ENCODE measurements around the gene AFF1. TPM values are rescaled to one million over a fixed set of nuclear protein-coding genes. Genes with fewer than 3 reads are reported as not detected.
A peak's percentile ranks its signal among the peaks of the same experiment; 100 is the strongest.
"Not testable (repeated sequence)": the region's sequence is repeated elsewhere in the genome, so short reads cannot be mapped to it uniquely, and the experiment has no call there.

Gene AFF1
- total RNA-seq, 1 donor from 2014 or later: 22.4 TPM

DNA sequence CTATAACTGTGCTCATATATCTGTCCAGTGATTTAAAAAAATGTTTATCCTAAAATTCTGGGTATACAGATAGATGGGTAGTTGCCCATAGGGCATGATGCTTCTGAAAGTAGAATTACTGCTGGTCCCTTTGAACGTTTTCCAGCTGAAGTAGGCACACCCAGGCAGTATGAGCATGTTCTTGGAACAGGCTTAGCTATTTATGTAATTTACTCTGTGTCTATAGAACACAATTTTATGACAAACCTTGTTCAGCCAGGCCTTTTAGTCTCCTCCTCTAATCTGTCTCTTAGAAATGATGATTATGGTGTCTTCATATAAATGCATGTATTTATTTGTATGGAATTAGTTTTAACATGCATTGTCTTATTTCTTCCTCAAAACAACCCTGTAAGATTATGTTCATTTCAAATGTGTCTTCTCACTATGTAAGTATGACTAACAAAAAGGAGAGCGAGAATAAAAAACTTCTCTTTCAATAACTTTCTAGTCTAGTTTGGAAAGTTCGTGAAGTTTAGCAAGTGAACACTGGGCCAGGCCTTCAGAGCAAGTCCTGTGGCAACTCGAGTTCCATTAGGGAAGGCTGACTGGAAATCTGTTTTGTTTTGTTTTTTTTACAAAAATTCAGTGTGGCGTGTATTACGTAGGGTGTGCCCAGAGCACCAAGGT is 142.0 kb downstream of the AFF1 start:
- DNase-seq (ENCODE audit: low read depth in 2 of 2): no peak

DNA sequence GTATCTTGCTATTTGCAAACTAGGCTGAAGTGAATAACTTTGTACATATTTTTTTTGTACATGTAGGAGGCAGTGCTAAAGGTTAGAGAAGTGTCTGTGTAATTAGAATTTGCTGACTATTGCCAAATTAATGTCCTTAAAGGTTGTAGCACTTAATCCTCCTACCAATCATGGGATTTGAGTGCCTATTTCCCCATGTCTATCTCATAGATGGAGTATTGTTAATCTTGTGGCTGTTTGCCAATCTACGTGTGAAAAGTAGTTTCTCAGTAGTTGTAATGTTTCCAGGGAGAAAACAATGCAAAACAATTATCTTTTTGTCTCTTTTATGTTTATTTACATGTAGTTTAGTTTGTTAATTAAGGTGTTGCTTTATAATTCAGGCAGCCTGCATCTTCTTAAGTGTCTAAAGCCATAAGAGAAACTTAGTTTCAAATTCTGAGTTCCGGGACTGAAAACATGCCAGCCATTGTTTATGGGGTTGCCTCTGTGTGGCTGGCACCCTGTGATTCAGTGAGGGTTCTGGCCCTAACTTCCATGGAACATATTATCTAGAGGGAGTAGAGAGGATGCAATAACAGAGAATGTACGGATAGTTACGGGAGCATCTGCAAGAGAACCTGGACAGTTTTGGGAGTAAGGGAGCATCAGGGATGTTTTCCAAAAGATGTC is 143.2 kb downstream of the AFF1 start:
- peak; percentile 63 to 69 for DNase-seq (ENCODE audit: low read depth in 2 of 2)

DNA sequence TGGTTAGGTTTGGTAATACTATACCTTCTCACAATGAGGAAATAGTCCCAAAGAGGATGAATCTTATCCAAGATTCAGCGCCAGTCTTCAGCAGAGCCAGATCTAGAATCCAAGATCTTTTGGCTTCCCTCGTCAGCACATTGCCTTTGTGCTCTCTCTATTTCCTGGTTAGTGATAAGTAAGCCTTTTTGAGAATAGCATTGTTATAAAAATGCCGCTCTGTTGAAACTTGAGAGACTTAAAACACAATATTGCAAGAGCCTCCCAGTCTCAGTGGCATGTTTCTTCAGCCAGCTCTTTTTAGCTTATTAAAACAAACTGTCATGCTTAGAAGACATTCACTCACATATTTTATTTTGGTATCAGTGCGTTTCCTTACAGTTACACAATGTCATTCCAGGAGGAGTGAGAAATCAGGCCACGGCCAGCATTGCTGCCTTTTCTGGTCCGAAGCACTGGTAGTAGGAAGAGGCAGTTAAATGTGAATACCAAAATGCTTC is 144.2 kb downstream of the AFF1 start:
- DNase-seq (ENCODE audit: low read depth in 2 of 2): peak in 1 of 2 donors; percentile 61

DNA sequence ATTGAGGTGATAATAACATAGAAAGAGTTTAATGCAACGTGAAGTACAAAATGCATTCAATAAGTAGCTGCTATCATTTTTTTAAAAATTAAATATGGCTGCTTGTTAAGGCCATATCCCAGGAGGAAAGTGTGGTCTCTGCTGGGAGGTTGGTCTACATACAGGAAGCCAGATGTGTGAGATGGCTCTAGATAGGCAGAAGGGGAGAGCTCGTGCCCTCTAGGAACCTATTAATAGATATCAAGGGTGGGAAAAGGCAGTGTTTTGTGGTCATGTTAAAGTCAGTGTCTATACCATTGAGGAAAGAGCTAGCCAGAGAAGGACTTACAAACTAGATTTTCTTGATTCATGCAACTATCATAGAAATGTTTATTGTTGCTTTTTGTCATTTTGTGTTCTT is 145.2 kb downstream of the AFF1 start:
- DNase-seq (ENCODE audit: low read depth in 2 of 2): no peak

DNA sequence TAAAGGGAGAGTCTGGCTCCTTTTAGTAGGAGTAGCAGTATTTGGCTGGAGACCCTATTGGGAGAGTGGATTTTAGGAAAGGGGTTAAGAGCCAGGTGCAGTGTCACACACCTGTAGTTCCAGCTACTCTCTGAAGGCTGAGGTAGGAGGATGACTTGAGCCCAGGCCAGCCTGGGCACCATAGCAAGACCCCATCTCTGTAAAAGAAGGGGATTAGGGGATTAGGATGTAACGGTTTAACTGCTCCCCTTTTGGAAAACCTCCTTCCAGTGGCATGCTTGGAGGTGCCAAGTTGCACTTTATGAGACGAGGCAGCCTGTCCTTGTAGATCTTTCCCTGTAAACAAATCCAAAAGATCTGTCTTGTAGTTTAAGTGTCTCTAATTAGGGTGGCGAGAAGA is 145.7 kb downstream of the AFF1 start:
- DNase-seq (ENCODE audit: low read depth in 2 of 2): no peak

DNA sequence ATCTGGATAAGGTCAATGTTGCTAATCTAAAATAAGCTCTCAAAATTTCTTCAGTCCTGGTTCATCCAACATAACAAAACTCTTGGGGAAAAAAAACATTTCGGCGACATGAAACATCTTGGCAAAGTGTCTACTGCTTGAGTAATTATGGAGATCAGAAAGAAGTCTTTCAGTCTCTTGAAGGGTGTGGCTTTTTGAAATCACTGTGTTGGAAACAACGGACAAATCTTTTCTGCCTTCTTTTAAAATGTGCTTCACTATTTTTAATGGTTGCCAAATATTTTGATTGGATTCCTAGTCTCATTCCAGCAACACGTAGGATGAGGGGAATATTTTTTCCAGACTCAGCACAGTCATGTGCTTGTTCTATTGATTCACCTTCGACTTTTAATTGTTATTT is 147.0 kb downstream of the AFF1 start:
- DNase-seq (ENCODE audit: low read depth in 2 of 2): no peak

DNA sequence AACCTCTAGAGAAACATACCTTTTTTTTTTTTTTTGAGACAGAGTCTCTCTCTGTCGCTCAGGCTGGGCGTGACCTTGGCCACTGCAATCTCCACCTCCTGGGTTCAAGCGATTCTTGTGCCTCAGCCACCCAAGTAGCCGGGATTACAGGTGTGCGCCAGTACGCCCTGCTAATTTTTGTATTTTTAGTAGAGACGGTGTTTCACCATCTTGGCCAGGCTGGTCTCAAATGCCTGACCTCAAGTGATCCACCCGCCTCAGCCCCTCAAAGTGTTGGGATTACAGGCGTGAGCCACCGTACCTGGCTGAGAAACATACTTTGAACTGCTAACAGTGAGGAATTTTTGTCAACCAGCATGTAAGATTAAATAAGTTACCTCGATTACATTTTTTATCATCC is 150.9 kb downstream of the AFF1 start:
- DNase-seq (ENCODE audit: low read depth in 2 of 2): not testable (repeated sequence)

DNA sequence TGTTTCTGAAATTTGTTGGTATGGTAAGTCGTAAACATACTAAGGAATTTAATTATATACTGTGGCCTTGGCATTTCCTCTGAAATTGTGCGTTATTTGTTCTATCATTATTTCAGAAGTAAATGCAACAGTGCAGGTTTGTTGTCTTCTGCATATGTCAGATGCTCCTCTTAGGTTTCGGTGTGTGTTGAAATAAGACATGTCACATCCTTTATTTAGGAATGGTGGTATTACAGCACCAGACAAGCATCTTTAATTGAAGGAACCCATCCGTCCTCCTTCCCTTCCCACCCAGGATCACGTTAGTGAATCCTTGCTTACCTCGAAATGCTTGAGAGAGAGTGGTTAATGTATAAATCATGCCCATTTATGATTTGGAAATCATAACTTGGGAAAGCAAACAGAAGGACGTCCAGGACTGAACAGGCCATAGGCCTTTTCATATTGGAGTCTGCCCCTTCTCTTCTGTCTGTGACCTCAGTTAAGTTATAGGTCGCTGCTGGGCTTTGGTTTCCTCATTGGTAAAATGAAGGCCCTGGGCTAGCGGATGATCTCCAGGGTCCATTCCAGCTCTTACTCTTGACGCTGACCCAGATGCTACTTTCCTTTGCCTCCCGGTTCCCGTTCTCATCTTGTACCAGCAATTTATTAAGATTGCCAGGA is 151.5 kb downstream of the AFF1 start:
- no peak for DNase-seq (ENCODE audit: low read depth in 2 of 2)

DNA sequence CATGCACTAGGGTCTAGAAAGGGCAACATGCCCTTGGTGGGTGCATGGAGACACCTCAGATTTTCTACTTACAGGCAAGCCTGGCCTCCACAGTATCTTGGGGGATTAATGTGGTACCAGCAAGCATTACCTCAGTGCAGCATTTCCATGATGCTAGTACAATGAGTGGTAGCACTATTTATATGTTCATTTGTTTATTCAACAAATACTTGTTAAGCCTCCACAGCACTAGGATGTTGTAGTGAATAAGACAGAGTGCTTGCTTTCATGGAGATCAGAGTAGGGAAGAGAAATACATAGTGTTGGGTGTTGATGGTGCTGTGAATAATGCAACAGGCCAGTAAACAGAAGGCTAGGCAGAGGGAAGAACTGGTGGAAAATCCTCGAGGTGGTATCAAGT is 152.2 kb downstream of the AFF1 start:
- DNase-seq (ENCODE audit: low read depth in 2 of 2): no peak

DNA sequence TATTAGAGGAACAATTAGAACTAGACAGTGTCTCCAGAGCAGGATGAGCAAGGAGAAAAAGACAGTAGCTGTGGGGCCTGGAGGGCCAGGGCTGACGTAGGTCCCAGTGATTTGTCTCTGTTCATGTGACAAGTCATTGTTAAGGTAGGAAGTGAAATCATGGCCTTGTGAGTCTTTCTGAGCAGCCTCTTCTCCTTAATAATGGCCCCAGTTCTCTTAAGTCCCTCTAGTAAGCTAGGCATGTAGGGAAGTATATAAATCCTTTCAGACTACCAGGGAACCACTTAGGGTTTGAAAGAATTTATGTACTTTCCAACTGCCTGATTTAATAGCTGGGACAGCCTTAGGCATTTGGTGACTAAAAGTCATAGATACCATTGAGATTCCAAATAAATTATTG is 152.6 kb downstream of the AFF1 start:
- DNase-seq (ENCODE audit: low read depth in 2 of 2): peak in 1 of 2 donors; percentile 82

DNA sequence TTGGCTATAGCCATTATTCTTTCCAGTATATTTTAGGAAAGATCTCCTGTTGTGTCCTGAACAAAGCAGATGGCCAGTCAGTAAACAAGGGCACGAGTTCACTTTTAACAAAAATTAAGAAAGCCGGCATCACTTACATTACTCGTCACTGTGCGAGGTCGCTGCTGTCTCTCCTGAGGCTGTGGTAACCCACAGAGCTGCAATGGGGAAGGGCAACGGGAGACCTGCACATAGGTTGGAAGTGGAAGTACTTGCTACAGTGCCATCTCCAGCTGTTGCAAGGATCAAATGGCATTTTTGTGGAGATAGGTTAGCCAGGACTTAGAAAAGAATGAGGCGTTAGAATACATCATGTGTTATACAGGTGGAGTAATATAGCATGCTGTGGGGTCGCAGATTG is 153.4 kb downstream of the AFF1 start:
- DNase-seq (ENCODE audit: low read depth in 2 of 2): no peak

DNA sequence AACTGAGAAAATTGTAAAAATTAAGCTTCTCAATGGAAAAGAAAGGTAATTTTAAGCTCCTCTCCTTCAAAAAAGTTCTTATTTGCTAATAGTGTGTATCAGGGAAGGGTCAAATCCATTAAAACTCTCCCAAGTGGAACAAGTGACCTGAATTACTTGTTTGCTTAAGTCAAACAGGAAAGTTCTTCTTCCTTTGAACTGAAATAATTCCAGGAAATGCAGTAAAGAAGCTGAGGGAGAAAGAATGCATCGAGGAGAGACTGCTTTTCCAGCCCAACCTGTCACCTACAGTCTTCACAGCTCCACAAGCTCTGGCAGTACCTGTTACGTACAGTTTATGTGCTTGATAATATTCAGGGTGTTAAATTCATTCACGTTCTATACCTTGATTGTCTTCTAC is 154.6 kb downstream of the AFF1 start:
- DNase-seq (ENCODE audit: low read depth in 2 of 2): peak in 1 of 2 donors; percentile 45

DNA sequence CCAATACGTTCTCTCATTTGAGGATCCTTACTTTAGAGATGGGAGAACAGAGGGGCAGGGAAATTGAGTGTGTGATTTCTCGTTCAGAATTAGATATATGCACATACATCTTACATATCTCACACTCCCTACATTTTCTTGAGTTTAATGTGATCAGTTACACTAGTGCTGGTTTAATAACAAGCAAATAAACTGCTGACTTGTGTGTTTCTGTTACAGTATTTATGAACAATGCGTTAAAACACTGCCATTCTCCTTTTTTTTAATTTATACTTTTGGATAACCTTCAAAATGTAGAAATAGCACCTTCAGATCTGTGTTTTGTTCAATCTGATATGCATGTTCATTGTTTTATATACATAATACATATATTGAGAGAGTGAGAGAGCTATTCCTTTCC is 155.5 kb downstream of the AFF1 start:
- no peak for DNase-seq (ENCODE audit: low read depth in 2 of 2)

DNA sequence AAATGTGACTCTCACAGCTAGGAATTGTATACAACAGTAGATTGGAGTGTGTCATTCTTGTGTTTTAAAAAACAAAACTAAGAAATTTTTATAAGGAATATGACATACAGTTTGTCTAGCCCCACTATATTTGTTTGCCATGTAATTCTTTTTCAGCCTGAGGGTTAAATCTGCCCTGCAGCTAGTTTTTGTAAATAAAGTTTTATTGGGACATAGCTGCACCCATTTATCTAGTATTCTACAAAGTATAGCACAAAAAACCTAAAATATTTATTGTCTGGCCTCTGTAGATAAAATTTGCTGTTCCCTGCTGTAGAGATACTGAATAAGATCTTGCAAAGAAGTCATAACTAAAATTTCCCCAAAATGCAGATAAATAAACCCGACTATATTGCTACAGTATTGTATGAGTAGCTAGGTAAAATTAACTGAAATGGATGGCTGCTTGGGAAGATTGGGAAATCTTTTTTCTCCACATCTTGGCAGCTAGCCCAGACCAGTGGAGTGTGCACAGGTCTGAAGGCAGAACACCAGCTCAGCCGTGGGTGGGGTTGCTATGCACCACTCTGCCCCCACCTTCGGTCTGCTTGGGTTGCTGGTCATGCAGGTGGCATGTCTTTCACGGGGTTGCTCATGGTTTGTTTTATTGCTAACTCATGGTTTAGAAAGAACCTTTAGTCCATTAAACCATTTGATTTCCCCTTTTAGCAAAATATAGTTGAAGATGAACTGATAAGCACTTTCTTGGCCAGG is 157.8 kb downstream of the AFF1 start:
- DNase-seq (ENCODE audit: low read depth in 2 of 2): peak; percentile 67 to 71

DNA sequence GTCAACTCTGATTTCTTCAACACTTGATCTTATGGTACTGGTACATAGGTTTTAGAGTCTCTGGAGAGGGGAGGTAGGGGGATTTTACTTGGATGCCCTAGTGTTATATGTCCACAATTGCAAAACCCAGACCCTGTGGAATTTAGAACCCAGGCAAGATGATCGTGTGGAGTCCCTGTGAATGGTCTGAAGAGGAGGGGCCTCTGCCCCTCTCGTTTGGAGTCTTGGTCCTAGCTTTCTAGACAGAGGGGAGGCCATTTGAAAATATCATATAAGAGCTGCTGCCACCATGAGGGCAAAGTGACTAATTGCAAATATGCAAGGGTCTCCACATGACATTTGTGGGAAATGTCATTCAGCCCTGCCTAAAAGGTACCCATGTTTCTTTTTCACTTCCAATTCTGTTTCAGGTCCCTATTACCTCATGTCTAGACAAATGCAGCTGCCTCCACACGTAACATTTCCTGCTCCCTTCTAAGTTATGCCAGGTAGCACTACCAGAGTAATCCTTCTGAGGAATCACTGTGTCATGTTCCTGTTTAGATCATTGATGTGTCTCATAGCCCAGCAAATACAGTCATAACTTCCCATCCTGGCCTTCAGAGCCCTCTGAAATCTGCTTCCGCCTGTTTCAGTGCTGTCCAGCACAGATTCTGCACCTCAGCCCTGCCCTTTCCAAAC is 158.8 kb downstream of the AFF1 start:
- peak; percentile 74 to 89 for DNase-seq (ENCODE audit: low read depth in 2 of 2)

DNA sequence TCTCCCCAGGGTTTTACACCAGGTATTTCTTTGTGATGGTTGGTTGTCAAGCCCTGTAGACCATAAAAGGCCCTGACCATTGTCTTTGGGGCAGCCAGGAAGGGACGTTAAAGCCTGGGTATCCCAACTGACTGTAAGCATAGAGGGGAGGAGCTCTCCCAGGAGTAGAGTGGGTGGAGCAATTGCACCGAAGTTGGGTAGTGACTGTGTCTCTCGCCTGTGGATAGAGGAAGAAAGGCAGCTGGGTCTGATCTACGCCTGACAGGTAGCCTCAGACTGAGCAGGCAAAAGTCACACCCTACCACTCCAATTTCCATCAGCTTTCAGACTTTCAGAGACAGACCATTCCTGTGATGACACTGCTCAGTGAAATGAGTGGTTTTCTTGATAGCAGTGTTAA is 162.3 kb downstream of the AFF1 start:
- no peak for DNase-seq (ENCODE audit: low read depth in 2 of 2)

DNA sequence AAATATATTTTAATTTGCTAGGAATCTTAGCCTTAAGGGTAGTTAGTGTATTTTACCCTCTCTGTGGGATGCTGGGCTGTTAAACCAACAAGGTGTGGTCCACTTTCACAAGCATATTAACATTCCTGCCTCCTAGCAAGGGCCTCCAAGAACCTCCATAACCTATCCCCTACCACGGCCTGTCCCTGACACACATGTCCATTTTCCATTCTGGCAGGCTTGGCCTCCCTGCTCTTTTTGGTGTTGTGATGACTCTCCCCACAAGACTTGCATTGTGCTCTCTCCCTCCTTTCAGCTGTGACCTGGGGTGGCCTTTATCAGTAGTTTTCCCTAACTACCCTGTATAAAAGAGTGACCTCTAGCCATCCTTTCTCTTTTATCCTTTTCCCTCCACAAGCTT is 165.4 kb downstream of the AFF1 start:
- DNase-seq (ENCODE audit: low read depth in 2 of 2): no peak

DNA sequence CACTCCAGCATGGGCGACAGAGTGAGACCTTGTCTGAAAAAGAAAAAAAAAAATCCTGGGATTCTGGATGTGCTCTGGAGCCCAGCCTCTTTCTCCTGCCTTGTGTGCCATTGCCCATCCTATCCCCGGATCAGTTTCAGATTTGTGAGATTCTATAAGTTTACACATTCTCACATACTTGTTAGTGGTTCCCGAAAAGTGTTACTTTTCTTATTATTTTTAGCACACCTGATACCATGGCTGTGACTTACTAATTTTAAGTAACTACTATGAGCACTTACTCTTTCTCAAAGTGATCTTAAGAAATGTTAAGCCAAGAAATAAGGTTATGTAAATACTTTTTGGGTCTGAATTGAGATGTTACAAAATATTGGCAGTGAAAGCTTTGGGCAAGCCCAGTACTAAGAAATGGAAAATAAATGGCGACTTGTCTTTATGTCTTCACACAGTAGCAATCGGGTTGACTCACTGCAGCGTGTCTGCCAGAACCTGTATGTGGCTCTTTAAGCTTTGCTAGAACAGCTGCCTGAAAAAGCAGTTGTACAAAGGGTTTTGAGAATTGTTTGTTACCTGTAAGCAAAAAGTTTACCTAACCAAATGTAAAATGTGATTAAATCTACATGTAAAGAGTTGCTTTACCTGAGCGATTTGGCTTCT is 166.9 kb downstream of the AFF1 start:
- DNase-seq (ENCODE audit: low read depth in 2 of 2): no peak

DNA sequence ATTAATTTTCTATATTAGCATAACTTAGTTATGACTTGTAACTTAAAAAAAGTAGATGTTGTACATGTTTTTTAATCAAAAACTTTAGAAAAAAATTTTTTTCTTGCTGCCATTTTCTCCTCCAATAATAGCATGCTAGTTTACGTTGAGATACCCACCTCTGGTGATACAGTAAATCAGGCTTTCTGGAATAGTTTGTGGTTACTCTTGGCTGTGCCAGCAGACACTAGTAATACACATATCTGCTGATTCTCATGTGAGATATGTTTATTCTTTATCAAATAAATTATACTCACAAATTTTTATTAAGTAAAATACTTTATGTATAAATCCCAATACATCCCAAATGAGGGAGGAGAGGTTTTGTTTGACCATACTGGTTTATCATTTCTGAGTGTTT is 168.3 kb downstream of the AFF1 start:
- DNase-seq (ENCODE audit: low read depth in 2 of 2): no peak

DNA sequence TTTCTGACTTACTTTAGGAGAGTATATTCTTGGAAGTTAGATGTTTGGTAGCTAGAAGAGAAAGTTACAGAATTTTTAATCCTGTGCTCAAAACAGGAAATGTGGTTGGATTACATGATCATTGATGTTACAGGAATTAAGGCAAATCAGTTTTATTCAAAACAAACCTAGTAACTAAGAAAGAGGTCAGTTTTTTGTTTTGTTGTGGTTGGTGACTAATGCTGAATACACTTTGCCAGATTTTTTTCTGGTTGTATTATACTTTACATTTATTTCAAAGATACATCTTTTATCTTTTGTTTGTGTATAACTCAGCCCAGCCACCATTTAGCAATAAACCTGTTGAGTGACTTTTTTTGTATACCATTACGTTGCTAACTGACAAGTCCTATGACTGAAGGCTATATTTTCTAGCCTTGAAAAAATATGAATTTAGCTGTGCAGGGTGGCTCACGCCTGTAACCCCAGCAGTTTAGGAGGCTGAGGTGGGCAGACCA is 168.9 kb downstream of the AFF1 start:
- peak; percentile 64 to 86 for DNase-seq (ENCODE audit: low read depth in 2 of 2)
